GM23338 (cell line): ENCODE measurements around the gene TAF11. TPM values are rescaled to one million over a fixed set of nuclear protein-coding genes. Genes with fewer than 3 reads are reported as not detected.

Source experiments
- ATAC-seq: fragments of 200-7000 bp; cut with Tn5 transposase; 3 replicates; pipeline ENCODE4 v1.9.1; 2020
- DNase-seq: peaks from one replicate; pipeline ENCODE4 v3.0.0-alpha.2; 2015; ENCODE audit warnings: low spot score
- H2AFZ ChIP-seq: fragments of 200-600 bp; sonication (generic); 2 replicates; pipeline ENCODE4 v1.8.0; 2016; ENCODE audit warnings: antibody characterized with exemption, mild to moderate bottlenecking, moderate library complexity
- H3F3A ChIP-seq: fragments of 200-600 bp; sonication (generic); replicated peaks from 2 replicates; pipeline ENCODE4 v1.8.0; 2017; ENCODE audit warnings: antibody characterized with exemption, mixed run types, low read depth
- H3K27ac ChIP-seq: fragments of 200-600 bp; sonication (generic); 2 replicates; pipeline ENCODE4 v1.6.1; 2016; ENCODE audit warnings: low read depth
- H3K27me3 ChIP-seq: fragments of 200-600 bp; sonication (generic); 2 replicates; pipeline ENCODE4 v1.8.0; 2016; ENCODE audit warnings: mild to moderate bottlenecking, mixed run types, moderate library complexity; ENCODE audit not compliant: insufficient read depth
- H3K36me3 ChIP-seq: fragments of 200-600 bp; sonication (generic); 2 replicates; pipeline ENCODE4 v1.8.0; 2016; ENCODE audit warnings: mild to moderate bottlenecking; ENCODE audit not compliant: insufficient read depth
- H3K4me1 ChIP-seq: fragments of 200-600 bp; sonication (generic); 2 replicates; pipeline ENCODE4 v1.8.0; 2016; ENCODE audit warnings: mild to moderate bottlenecking, moderate library complexity; ENCODE audit not compliant: insufficient read depth
- H3K4me2 ChIP-seq: fragments of 200-600 bp; sonication (generic); 2 replicates; pipeline ENCODE4 v1.7.1; 2017; ENCODE audit warnings: mixed run types
- H3K4me3 ChIP-seq: fragments of 200-600 bp; sonication (generic); 2 replicates; pipeline ENCODE4 v1.6.1; 2016; ENCODE audit warnings: mixed run types
- H3K79me2 ChIP-seq: fragments of 200-600 bp; sonication (generic); replicated peaks from 2 replicates; pipeline ENCODE4 v1.8.0; 2017; ENCODE audit warnings: mild to moderate bottlenecking; ENCODE audit not compliant: insufficient read depth
- H3K9me2 ChIP-seq: fragments of 200-600 bp; sonication (generic); 2 replicates; pipeline ENCODE4 v1.8.0; 2017; ENCODE audit not compliant: insufficient read depth
- H4K20me1 ChIP-seq: fragments of 200-600 bp; sonication (generic); replicated peaks from 2 replicates; pipeline ENCODE4 v1.8.0; 2017; ENCODE audit warnings: mild to moderate bottlenecking; ENCODE audit not compliant: insufficient read depth
- H3K27ac Mint-ChIP-seq: 2 replicates; pipeline ENCODE4 v1.8.0; 2020; ENCODE audit warnings: inconsistent platforms, mild to moderate bottlenecking, moderate library complexity, mixed read lengths
- H3K27me3 Mint-ChIP-seq: 3 replicates; pipeline ENCODE4 v1.8.0; 2022; ENCODE audit warnings: low read depth, mild to moderate bottlenecking, moderate library complexity, mixed read lengths, inconsistent platforms; ENCODE audit not compliant: insufficient read depth, poor library complexity
- H3K36me3 Mint-ChIP-seq: 3 replicates; pipeline ENCODE4 v1.8.0; 2021; ENCODE audit warnings: low read depth, mild to moderate bottlenecking, inconsistent platforms, moderate library complexity, mixed read lengths
- H3K4me1 Mint-ChIP-seq: 3 replicates; pipeline ENCODE4 v1.8.0; 2020; ENCODE audit warnings: mild to moderate bottlenecking, inconsistent platforms, mixed read lengths
- H3K4me3 Mint-ChIP-seq: 3 replicates; pipeline ENCODE4 v1.8.0; 2021; ENCODE audit warnings: moderate library complexity, mild to moderate bottlenecking, inconsistent platforms, mixed read lengths
- H3K9me3 Mint-ChIP-seq: 3 replicates; pipeline ENCODE4 v1.8.0; 2020; ENCODE audit warnings: moderate library complexity, mild to moderate bottlenecking, inconsistent platforms, mixed read lengths
- CREB1 ChIP-seq: fragments of 250-450 bp; sonication (Bioruptor Pico); IDR thresholded peaks from 2 replicates; pipeline ENCODE4 v1.5.0; 2020; ENCODE audit warnings: low read depth, mild to moderate bottlenecking, moderate library complexity
- CTCF ChIP-seq, 2 experiments: fragments of 200-600 bp in 1 of 2; sonication (generic) in 1 of 2; conservative IDR thresholded peaks; 2 replicates each; pipeline versions ENCODE4 v1.5.1 to v1.6.1; 2016 to 2017; ENCODE audit warnings: antibody characterized with exemption in 2 of 2, low read depth in 2 of 2, mild to moderate bottlenecking in 2 of 2, moderate library complexity in 1 of 2
- ETS1 ChIP-seq: IDR thresholded peaks from 2 replicates; pipeline ENCODE4 v1.6.1; 2016; ENCODE audit warnings: antibody characterized with exemption
- EZH2phosphoT487 ChIP-seq: fragments of 200-600 bp; sonication (generic); IDR thresholded peaks from one replicate; pipeline ENCODE4 v1.8.1; 2018; ENCODE audit warnings: antibody characterized with exemption; ENCODE audit not compliant: unreplicated experiment
- JUNB ChIP-seq: IDR thresholded peaks from one replicate; pipeline ENCODE4 v1.6.1; 2016; ENCODE audit warnings: antibody characterized with exemption; ENCODE audit not compliant: unreplicated experiment
- NANOG ChIP-seq: IDR thresholded peaks from 2 replicates; pipeline ENCODE4 v1.6.1; 2016; ENCODE audit warnings: antibody characterized with exemption, borderline replicate concordance
- STAT1 ChIP-seq: IDR thresholded peaks from one replicate; pipeline ENCODE4 v1.6.1; 2016; ENCODE audit warnings: antibody characterized with exemption; ENCODE audit not compliant: unreplicated experiment
- ZNF114 ChIP-seq: fragments of 250-450 bp; sonication (Bioruptor Pico); IDR thresholded peaks from 2 replicates; pipeline ENCODE4 v1.5.0; 2020; ENCODE audit warnings: mild to moderate bottlenecking, moderate library complexity
- ZNF331 ChIP-seq: fragments of 250-450 bp; sonication (Bioruptor Pico); IDR thresholded peaks from 2 replicates; pipeline ENCODE4 v1.5.0; 2020; ENCODE audit warnings: low read depth, mild to moderate bottlenecking, moderate library complexity
- polyA plus RNA-seq: library from polyadenylated mRNA; unstranded; fragments of >200 nt; fragmentation: Nextera tagmentation; extraction: Ambion mirVana; gene quantifications from 2 replicates; pipeline ENCODE4 v1.2.1, GENCODE V29; 2016
- total RNA-seq: library from RNA; depleted of rRNA; stranded (reverse); fragments of >200 nt; shearing (Covaris generic); gene quantifications from 2 replicates; pipeline ENCODE4 v1.2.3, GENCODE V29; 2014

TAF11 gene
- total and polyA plus RNA-seq, 2 experiments from 2014 or later, result 51.1 to 65.3 TPM

- Histone ChIP-seq H3F3A (no peaks in the 10 kb centered on the region), H2AFZ (no peak overlapping the region), H3K4me3 (no peak overlapping the region), H3K36me3 (no peaks in the 10 kb centered on the region), H3K9me2 (no peaks in the 10 kb centered on the region), H3K79me2 (peaks cover 98% of the 10 kb centered on the region), H3K4me1 (peaks cover 9% of the 10 kb centered on the region), H3K27me3 (no peaks in the 10 kb centered on the region), H4K20me1 (peaks cover 33% of the 10 kb centered on the region), H3K27ac (no peak overlapping the region), H3K4me2 (no peak overlapping the region)
- Mint-ChIP-seq H3K36me3 (no peaks in the 10 kb centered on the region), H3K9me3 (no peaks in the 10 kb centered on the region), H3K27ac (no peak overlapping the region), H3K4me1 (peaks cover 19% of the 10 kb centered on the region), H3K4me3 (no peak overlapping the region), H3K27me3 (peaks cover 3% of the 10 kb centered on the region)
- ATAC-seq, result no peak
- no peak for TF ChIP-seq CREB1 (CRISPR knock-in tag)
- TF ChIP-seq ZNF331 (CRISPR knock-in tag), result no peak
- TF ChIP-seq CTCF (conservative IDR thresholded peaks at IDR 0.05; ENCODE audit: low read depth in 2 of 2), result no peak
- TF ChIP-seq ZNF114 (CRISPR knock-in tag), result no peak
- no peak for TF ChIP-seq STAT1
- no peak for TF ChIP-seq JUNB
- TF ChIP-seq EZH2phosphoT487, result no peak
- TF ChIP-seq NANOG, result no peak
- TF ChIP-seq ETS1, result no peak
- no peak for DNase-seq
Observed at GRCh38 chr6:34894693-34895092, 6.9 kb upstream of the TAF11 start.

GRCh38 chr6:34891296-34891695 is 3.5 kb upstream of the TAF11 start:
- DNase-seq (no peak), ATAC-seq (no peak)
- Mint-ChIP-seq H3K4me3 (peak overlapping the region; percentile 51), H3K4me1 (peaks cover 19% of the 10 kb centered on the region), H3K27me3 (peaks cover 9% of the 10 kb centered on the region), H3K36me3 (peaks cover 3% of the 10 kb centered on the region; the same call in 2 of the 3 replicates), H3K9me3 (no peaks in the 10 kb centered on the region), H3K27ac (no peak overlapping the region)
- Histone ChIP-seq H3F3A (no peaks in the 10 kb centered on the region), H3K79me2 (peaks cover 82% of the 10 kb centered on the region), H2AFZ (no peak overlapping the region), H3K4me1 (peaks cover 9% of the 10 kb centered on the region), H3K9me2 (no peaks in the 10 kb centered on the region), H4K20me1 (peaks cover 20% of the 10 kb centered on the region), H3K27ac (no peak overlapping the region), H3K36me3 (no peaks in the 10 kb centered on the region), H3K4me3 (no peak overlapping the region), H3K4me2 (no peak overlapping the region), H3K27me3 (no peaks in the 10 kb centered on the region)
- TF ChIP-seq CREB1 (CRISPR knock-in tag) (no peak), EZH2phosphoT487 (no peak)
